Fibroblast of skin of left quadriceps (primary cell): Measurements from ENCODE around the gene RHBDL3.
"Not testable (repeated sequence)": the region's sequence is repeated elsewhere in the genome, so short reads cannot be mapped to it uniquely, and the experiment has no call there.

Source experiments
- DNase-seq, 2 experiments: peaks; one replicate each; pipeline ENCODE4 v3.0.0-alpha.2; 2013; ENCODE audit warnings: low read depth in 2 of 2

Gene RHBDL3

DNA sequence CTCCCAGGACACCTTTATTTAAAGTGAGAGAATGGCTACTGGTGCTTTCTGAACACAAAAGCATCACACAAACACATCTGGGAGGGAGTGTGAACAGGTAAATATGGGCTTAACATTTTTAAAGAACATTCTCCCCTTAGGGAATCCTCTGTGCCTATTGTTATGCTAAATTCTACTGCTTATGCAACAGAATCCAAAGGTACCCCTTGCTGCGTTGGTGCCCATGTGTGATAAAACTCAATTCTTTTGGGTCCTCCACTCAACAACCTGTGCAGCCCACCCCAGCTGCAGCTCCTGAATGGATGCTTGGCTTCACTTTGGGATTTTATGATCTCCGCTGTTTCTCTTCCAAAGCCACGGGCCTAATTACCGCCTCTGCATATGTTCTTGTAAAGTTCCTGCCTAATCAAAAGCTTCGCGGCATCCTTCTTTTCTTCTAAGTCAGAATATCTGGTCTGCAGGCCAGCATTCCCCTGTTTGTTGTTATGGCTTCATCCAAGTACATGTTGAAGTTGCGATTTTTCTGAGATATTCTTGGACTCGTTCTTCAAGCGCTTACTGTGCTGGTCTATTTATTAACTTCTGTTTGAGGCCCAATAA is 23.9 kb downstream of the RHBDL3 start:
- no peak for DNase-seq

DNA sequence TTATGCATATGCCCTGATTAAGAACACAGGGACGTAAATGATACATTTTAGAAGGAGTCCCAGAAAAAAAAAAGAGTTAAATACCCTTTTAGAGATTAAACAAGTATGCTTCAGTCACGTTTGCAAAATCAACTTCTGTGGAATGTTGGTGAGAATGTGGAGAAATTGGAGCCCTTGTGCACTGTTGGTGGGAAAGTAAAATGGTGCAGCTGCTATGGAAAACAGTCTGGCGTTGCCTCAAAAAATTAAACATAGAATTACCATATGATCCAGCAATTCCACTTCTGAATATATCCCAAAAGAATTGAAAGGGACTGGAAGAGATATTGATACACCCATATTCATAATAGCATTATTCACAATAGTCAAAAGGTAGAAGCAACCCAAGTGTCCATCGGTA is 26.5 kb downstream of the RHBDL3 start:
- no peak for DNase-seq

DNA sequence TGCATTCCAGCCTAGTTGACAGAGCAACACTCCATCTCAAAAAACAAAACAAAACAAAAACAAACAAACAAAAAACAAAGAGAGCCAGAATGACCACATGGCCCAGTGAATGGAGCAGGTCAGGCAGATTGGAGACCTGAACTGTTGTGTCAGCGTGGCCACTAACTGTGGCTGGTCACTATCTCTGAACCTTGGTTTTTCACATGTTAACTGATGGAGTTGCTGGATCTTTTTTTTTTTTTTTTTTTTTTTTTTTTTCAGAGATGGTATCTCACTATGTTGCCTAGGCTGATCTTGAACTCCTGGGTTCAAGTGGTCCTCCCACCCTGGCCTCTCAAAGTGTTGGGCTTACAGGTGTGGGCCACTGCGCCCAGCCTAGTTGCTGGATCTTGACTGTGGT is 31.8 kb downstream of the RHBDL3 start:
- no peak for DNase-seq

DNA sequence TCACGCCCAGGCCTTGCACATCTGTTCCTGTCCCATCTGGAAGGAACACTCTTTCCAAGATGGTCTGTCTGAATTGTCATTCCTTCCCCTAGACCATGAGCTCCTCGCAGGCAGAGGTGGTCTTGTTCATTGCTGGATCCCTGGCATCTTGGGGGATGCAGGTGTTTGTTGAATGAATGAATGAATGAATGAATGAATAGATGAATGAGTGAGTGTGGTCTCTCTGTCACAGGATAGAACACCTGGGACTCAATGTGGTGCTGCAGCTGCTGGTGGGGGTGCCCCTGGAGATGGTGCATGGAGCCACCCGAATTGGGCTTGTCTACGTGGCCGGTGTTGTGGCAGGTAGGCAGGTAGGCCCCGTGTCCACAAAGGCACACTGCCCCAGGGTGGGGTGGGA is 32.2 kb downstream of the RHBDL3 start:
- DNase-seq, result no peak

DNA sequence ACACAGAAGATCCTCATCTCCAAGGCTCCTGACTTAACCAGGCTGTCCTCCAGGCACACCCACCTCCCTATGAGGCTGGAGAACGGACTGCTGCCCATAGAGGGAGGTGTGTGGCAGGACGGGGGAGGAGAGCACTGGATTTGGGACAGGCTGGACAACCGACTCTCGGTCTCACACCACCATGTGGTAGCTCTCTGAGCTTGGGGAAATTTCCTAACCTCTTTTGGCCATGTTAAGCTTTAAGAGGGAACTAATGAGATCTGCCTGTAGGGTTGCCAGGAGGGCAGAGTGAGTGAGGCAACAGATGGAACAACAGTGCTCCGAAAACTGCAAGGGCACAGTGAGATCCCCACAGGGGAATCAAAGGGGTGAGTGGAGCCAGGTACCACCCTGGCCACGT is 32.7 kb downstream of the RHBDL3 start:
- no peak for DNase-seq

DNA sequence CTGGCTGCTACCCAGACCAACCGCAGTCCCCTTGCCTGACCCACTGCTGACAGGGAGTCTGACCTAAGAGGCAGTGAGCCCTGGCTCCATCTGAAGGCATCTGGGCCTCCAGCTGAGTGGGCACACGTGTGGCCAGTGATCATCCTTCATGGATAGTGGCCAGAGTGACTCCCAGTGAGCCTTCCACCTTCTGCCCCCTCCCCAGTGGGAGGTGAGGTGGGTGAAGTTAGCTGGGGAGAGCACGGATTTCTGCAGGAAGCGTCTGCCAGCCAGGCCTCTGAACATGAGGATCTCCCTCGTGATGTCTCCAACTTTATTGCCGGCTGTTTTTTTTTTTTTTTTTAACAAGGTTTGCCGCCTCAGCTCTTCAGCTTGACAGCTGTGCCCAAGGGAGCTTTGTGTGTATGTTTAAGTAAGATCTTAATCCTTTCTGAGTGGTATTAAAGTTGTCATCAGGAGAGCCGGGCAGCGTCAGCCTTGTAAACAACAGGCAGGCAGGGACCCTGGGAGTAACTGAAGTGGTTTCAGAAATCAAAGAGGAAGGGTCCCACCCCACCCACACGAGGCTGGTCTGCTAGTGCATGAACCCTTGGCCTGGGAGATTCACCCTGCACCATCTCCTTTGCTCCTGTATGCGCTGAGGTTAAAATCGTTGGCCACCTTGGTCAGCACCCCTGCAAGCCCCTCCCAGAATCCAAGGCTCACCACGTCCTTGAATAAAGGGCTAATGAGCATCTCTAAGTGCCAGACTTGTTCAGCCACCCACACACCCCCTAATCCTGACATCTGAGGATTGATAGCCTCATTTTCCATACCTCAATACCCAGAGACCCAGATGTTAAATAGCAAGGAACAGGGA is 33.3 kb downstream of the RHBDL3 start:
- no peak for DNase-seq

DNA sequence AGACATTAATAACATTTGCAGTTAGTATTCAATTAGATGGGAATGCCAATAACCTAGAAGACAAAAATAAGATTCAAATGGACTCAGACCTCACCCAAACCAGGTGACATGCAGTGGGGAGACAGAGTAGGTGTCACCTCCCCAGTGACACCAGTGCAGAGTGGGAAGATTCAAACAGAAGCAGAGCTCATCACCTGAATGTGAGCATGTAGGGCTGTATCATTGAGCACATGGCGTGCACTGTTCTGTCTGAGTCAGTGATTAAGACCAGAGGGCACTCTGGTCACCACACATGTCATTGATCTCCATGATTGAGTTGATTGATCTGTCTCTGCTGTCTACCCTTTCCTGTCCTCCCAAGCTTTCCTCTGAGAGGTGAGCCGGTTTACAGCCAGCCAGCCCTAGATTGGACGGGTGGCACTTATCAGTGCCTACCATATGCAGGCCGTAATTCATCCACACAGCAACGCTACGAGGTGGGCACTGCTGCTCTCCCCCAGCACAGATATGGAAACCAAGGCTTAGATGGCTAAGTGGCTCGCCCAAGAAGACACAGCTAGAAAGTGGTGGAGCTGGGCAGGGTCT is 34.0 kb downstream of the RHBDL3 start:
- no peak for DNase-seq

DNA sequence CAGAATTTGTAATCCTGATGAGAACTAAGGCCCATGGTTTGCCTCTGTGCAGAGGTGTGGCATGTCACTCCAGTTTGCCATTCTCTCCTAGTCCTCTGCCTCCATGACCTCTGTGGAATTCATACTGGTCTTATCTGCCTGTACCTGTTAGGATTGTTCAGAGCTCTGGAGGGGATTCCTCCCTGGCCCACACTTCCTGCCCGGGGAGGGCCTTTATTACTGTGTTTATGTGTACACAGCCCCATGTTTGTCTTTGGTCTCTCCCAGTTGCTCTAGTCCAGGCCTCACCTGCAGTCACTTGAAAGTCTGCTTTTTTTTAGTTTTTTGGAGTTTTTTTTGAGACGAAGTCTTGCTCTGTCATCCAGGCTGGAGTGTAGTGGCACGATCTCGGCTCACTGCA is 36.4 kb downstream of the RHBDL3 start:
- DNase-seq, result no peak

DNA sequence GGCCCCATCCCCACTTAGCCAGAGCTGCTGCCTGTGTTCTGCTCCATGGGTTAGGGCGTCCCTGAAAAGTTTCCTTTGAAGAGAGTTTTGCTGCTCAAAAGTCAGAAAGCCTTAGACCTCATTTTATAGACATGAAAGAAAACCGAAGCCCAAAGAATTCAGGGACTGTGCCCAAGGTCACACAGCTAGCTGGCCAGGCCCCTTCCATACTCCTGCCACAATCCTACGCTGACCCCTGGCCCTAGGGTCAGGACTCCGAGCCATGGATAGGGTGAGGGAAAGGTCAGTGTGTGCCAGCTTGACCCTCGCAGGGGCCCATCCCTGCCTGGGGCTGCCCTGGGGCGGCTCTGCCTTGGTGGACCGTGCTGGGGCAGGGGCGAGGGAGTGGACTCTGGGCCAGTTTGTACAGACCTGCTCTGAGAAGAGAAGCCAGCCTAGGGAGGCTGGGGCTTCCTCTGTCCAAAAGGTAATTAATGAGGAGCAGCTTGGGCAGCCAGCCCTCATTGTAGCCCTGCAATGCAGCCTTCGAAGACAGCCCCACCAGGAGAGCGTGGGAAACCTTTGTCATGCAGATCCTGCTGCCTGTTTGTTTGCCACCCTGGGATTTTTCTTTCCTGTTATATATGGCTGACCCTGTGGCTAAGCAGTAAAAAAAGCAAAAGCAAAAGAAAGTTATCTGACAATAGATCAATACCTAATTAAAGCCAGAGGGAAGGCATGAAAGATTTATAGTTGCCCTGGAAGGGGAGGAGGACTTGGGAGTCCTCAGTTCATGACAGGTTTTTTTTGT is 37.4 kb downstream of the RHBDL3 start:
- DNase-seq, result no peak

DNA sequence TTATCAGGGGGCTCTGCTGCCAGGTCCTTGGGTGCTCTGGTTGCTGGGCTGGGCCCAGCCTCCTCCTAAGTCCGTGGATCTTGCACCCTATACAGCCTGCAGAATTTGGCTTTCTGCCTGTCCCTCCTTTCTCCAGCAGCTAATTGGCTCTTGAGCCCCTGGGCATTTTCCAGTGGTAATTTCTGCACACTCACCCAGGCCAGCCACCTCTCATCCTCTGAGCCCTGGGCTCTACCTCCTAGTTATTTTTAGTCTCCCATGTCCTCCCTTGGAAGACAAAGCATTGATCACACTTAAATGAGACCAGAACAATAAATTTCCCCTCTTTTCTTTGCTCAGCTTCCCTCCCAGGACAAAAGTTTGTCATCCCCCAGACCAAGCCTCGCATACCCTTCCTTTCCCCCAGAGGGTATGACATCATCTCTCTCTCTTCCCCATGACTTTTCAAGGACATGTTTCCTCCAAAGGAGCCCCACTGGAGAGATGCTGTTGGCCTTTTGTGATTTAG is 38.2 kb downstream of the RHBDL3 start:
- no peak for DNase-seq

DNA sequence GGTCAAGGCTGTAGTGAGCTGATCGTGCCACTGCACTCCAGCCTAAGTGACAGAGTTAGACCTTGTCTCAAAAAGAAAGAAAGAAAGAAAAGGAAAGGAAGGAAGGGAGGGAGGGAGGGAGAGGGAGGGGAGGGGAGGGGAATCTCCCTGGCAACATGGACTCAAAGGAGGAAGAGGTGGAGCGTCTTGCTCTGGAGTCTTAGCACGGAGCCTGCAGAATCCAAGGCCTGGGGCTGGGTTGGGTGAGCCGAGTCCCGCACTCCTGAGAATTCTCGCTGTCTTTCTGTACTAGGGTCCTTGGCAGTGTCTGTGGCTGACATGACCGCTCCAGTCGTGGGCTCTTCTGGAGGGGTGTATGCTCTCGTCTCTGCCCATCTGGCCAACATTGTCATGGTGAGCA is 39.4 kb downstream of the RHBDL3 start:
- DNase-seq, result no peak

DNA sequence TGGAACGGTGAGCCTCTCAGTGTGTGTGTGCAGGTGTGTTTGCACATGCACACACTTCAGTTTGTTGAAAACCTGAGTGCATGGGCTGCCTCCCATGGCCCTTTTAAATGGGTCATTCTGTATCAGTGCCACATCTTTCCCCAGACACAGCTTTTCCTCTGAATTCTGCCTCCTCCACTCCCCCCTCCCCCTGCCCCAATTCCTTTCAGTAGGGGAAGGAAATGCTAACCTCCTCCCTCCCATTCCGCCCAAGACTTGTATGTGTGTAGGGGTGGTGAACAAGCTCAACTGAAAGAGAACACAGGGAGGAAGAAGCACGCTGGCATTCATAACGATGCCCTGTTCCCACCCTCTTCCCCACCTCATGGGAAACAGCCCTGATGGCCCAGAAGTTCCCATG is 42.0 kb downstream of the RHBDL3 start:
- no peak for DNase-seq

DNA sequence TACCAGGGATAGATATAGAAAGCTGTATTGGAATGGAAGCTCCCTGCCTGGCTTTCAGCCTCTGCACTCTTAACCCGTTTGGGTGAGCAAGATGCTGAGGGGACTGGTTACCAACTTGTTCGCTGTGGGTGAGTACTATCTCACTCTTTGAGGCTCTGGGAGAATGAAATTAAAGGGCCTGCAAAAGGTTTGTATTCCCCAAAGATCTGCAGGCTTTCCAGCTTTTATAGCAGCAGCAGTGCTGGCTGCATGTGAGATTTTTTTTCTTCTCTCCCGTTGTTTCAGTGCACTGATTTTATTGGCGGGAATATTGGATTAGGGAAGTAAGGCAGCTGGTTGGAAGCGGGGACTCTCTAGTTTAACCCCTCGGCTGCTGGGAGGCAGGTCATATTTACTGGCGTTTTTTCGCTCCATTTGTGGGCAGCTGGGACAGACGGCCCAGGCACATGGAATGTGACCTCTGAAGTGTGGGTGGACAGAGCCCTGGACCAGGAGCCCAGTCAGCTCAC is 45.5 kb downstream of the RHBDL3 start:
- DNase-seq, result no peak

DNA sequence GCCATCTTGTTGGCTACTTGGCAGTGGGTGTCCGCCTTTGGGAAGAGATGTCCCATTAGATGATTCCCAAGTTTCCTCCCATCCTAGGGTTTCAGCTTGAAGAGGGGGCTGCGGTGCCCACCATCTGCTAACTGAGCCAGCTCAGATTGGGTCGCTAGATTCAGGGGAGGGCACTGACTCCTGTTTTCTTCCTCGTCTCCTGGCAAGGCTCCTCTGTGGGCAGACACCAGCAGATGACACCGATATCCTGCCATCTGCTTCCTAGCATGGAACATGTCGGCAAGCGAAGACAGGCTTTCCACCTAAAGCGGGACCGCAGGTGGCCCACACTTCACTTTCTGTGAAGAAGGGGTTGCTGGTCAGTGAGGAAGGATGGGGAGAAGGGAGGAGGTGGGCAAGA is 49.0 kb downstream of the RHBDL3 start:
- DNase-seq, result no peak

DNA sequence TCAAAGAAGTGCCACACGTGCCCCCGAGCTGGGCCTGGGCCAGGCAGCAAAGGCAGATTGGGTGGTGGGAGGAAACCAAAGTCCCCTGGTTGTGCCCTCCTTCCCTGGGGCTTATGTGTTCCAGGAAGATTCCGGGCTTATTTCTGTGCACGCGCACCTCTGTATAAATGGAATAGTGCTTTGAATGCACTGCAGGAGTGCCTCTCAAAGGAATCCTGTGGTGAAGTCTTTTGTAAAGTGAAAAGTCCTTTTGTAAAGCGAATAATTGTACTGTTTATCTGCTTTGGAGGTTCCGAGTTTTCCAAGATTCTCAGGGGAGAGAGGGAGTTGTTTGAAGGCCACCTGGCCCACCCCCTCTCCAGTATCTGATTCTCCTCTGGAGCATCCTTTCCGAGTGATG is 49.5 kb downstream of the RHBDL3 start:
- DNase-seq, result no peak

DNA sequence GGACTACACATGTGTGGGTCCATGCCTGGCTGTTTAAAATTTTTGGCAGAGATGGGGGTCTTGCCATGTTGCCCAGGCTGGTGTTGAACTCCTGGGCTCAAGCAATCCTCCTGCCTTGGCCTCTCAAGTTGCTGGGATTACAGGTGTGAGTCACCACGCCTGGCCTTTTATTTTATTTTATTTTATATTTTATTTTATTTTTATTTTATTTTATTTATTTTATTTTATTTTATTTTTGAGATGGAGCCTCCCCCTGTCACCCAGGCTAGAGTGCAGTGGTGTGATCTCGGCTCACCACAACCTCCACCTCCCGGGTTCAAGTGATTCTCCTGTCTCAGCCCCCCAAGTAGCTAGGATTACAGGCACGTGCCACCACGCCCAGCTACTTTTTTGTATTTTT is 51.0 kb downstream of the RHBDL3 start:
- DNase-seq, result not testable (repeated sequence)

DNA sequence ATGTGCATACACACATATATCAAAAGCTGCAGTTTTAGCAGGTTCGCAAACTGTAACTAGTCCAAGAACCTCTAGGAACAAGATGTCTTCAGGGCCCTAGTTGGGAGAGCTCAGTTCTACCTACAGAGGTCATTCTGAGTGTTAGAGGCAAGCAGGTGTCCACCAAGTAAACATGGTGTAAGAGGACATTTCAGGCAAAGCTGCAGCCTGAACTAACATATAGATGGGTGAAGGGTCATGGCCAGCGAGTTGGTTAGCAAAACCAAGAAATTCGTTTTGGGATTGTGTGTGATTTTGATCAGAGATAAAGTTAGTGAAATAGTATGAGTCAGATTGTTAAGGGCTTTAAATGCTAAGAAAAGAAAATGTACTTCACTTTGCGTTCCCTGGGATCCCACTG is 51.7 kb downstream of the RHBDL3 start:
- no peak for DNase-seq

DNA sequence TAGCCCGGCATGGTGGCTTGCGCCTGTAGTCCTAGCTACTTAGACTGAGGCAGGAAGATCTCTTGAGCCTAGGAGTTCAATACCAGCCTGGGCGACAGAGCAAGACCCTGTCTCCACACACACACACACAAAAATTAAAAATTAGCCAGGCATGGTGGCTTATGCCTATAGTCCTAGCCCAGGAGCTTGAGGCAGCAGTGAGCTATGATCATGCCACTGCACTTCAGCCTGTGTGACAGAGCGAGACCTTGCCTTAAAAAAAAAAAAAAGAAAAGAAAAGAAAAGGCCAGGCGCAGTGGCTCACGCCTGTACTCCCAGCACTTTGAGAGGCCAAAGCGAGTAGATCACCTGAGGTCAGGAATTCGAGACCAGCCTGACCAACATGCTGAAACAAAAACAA is 52.4 kb downstream of the RHBDL3 start:
- no peak for DNase-seq

DNA sequence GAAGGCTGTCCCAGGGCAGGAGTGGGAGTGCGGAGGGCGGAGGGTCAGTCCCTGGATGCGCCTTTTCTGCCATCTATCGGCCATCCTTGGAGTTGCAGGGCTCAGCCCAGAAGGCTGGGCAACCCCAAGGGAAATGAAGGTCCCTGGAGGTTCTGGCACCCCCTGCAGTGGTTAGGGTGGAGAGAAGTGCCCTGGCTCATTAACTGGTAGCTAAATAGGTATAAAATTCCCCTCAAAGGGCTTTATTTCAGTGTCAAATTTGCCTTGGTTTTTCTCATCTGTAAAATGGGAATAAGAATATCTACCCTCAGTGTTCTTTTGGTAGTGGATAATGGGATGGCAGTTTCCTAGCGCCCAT is 53.9 kb downstream of the RHBDL3 start:
- DNase-seq, result peak in 1 of 2 experiments; percentile 23

DNA sequence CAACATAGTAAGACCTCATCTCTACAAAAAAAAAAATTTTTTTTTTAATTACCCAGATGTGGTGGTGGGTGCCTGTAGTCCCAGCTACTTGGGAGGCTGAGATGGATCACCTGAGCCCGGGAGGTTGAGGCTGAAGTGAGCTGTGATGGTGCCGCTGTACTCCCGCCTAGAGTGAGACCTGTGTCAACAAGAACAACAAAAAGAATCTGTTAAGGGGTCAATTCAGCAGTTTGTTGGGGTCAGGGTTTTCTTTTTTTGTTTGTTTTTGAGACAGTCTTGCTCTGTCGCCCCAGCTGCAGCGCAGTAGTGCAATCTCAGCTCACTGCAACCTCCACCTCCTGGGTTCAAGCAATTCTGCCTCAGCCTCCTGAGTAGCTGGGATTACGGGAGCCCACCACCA is 54.4 kb downstream of the RHBDL3 start:
- DNase-seq, result not testable (repeated sequence)

DNA sequence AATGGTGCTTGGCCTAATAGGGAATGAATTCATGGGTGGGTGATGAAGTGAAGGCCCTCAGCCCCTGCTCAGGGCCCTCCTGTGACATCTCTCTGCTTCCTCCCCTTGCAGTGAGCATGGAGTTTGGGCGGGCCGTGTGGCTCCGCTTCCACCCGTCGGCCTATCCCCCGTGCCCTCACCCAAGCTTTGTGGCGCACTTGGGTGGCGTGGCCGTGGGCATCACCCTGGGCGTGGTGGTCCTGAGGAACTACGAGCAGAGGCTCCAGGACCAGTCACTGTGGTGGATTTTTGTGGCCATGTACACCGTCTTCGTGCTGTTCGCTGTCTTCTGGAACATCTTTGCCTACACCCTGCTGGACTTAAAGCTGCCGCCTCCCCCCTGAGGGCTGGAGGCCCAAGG is 55.2 kb downstream of the RHBDL3 start:
- no peak for DNase-seq

DNA sequence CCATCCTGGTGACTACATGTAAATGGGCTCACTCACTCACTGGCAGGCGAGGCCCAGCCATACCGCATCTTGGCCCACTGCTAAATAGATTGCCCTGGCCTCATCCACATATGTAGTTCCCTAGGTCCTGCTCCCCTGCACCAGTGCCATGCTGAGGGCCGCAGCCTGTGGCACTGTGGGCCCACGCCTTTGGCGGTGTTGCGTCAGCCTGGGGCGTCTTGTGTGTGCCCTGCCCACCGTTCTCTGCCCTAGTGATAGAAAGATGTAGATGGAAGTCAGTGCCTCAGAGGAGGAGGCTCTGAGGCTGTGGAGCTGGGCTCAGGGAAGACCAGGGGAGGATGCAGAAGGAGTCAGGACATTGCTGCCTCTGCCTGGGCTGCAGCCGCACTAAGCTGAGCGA is 57.4 kb downstream of the RHBDL3 start:
- DNase-seq, result no peak
